Measurements from ENCODE around the gene UVRAG.

DNA sequence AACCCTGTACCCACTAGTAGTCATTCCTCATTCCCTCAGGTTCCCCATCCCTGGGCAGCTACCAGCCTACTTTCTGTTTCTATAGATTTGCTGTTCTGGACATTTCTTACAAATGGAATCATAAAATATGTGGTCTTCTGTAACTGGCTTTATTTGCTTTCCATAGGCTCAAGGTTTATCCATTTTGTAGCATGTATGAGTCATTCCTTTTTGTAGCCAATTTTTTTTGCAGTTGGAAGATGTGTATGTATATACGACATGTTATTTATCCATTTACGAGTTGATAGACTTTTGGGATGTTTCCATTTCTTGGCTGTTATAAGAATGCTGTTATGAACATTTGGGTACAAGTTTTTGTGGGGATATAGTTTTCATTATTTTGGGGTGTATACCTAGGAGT is 260.7 kb downstream of the UVRAG start:
- TF ChIP-seq, protein P1, sequence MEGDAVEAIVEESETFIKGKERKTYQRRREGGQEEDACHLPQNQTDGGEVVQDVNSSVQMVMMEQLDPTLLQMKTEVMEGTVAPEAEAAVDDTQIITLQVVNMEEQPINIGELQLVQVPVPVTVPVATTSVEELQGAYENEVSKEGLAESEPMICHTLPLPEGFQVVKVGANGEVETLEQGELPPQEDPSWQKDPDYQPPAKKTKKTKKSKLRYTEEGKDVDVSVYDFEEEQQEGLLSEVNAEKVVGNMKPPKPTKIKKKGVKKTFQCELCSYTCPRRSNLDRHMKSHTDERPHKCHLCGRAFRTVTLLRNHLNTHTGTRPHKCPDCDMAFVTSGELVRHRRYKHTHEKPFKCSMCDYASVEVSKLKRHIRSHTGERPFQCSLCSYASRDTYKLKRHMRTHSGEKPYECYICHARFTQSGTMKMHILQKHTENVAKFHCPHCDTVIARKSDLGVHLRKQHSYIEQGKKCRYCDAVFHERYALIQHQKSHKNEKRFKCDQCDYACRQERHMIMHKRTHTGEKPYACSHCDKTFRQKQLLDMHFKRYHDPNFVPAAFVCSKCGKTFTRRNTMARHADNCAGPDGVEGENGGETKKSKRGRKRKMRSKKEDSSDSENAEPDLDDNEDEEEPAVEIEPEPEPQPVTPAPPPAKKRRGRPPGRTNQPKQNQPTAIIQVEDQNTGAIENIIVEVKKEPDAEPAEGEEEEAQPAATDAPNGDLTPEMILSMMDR (IDR thresholded peaks at IDR 0.05), result no peak
- TF ChIP-seq POLR2A (IDR thresholded peaks at IDR 0.05), result no peak
